ENCODE results near the gene ZDHHC1. TPM values are rescaled to one million over a fixed set of nuclear protein-coding genes. Genes with fewer than 3 reads are reported as not detected.

ZDHHC1 gene
- total and polyA plus RNA-seq, 8 donors = 14.4 to 24.1 (median 17.9) TPM

- Histone ChIP-seq H3K27ac (peak overlapping the region; percentile 71 to 75), H3K4me3 (no peak overlapping the region), H3K9me3 (no peaks in the 10 kb centered on the region), H3K36me3 (peaks cover 0 to 36% of the 10 kb centered on the region in 2 donors), H3K27me3 (no peaks in the 10 kb centered on the region), H3K4me1 (peaks cover 40 to 84% of the 10 kb centered on the region in 2 donors)
- peak; percentile 79 for ATAC-seq
- intact Hi-C loops (cut with DNase I) = no loop called here
- DNase-seq = peak in 1 of 4 donors; percentile 65
- no peak for TF ChIP-seq CTCF (IDR thresholded peaks at IDR 0.05)
Observed at GRCh38 chr16:67459066-67459860, 43.0 kb upstream of the ZDHHC1 start.

GRCh38 chr16:67458121-67458641 is 41.9 kb upstream of the ZDHHC1 start:
- TF ChIP-seq CTCF (IDR thresholded peaks at IDR 0.05) = no peak
- ATAC-seq = no peak
- Histone ChIP-seq H3K27ac (peak overlapping the region; percentile 71 to 75), H3K9me3 (no peaks in the 10 kb centered on the region), H3K27me3 (no peaks in the 10 kb centered on the region), H3K4me1 (peaks cover 40 to 78% of the 10 kb centered on the region in 2 donors), H3K36me3 (peaks cover 0 to 41% of the 10 kb centered on the region in 2 donors), H3K4me3 (no peak overlapping the region)
- intact Hi-C loops (cut with DNase I) = no loop called here
- DNase-seq = no peak

- TF ChIP-seq CTCF (IDR thresholded peaks at IDR 0.05) = no peak
- H3K27ac ChIP-seq = peak overlapping the region; percentile 71 to 75
Observed at GRCh38 chr16:67457611-67458010, 41.3 kb upstream of the ZDHHC1 start.

GRCh38 chr16:67456391-67457081 is 40.3 kb upstream of the ZDHHC1 start:
- H3K4me3 ChIP-seq = no peak overlapping the region
- H3K4me1 ChIP-seq = peaks cover 52 to 74% of the 10 kb centered on the region in 2 donors
- intact Hi-C loops (cut with DNase I) = no loop called here
- no peak overlapping the region for H3K27ac ChIP-seq
- H3K36me3 ChIP-seq = peaks cover 0 to 58% of the 10 kb centered on the region in 2 donors
- ATAC-seq = no peak
- no peaks in the 10 kb centered on the region for H3K9me3 ChIP-seq
- peak in 1 of 4 donors; percentile 57 for DNase-seq
- no peaks in the 10 kb centered on the region for H3K27me3 ChIP-seq
- TF ChIP-seq CTCF (IDR thresholded peaks at IDR 0.05) = peak; percentile 21 to 25

More at GRCh38 chr16:67457611-67458010, 41.3 kb upstream of the ZDHHC1 start:
- Histone ChIP-seq H3K9me3 (no peaks in the 10 kb centered on the region), H3K27me3 (no peaks in the 10 kb centered on the region), H3K4me3 (no peak overlapping the region), H3K36me3 (peaks cover 0 to 47% of the 10 kb centered on the region in 2 donors), H3K4me1 (peaks cover 41 to 74% of the 10 kb centered on the region in 2 donors)
- intact Hi-C loops (cut with DNase I) = no loop called here
- ATAC-seq (no peak), DNase-seq (no peak)

- Histone ChIP-seq H3K36me3 (peaks cover 0 to 63% of the 10 kb centered on the region in 2 donors), H3K9me3 (no peaks in the 10 kb centered on the region), H3K27me3 (no peaks in the 10 kb centered on the region), H3K27ac (no peak overlapping the region), H3K4me3 (no peak overlapping the region), H3K4me1 (peaks cover 51 to 73% of the 10 kb centered on the region in 2 donors)
- no peak for TF ChIP-seq CTCF (IDR thresholded peaks at IDR 0.05)
- intact Hi-C loops (cut with DNase I) = no loop called here
- ATAC-seq (no peak), DNase-seq (no peak)
Observed at GRCh38 chr16:67454852-67455251, 38.6 kb upstream of the ZDHHC1 start.
